ENCODE data around the gene SSC4D. TPM values are rescaled to one million over a fixed set of nuclear protein-coding genes. Genes with fewer than 3 reads are reported as not detected.
"Not testable (repeated sequence)": the region's sequence is repeated elsewhere in the genome, so short reads cannot be mapped to it uniquely, and the experiment has no call there.

SSC4D gene
- total RNA-seq, 2 experiments from 2014 or later: 0.44 TPM; not detected in 1

GRCh38 chr7:76424413-76425111, 15.1 kb upstream of the SSC4D start, which contains the start of gene ZP3:
Gene ZP3 (plus strand): TSS chr7:76424950. CDS start chr7:76424965, 15 bp downstream.
- CTCF ChIA-PET (ENCODE audit: unreplicated experiment): no interaction called here
- no TSS peak for BruUV-seq (replicated peaks)

GRCh38 chr7:76423666-76424412, 14.3 kb upstream of the SSC4D start:
- Histone ChIP-seq H2AFZ (ENCODE audit: low read length) (no peak overlapping the region), H3K27ac (ENCODE audit: low read depth, low read length, poor library complexity, severe bottlenecking) (no peak overlapping the region), H3K9me2 (ENCODE audit: insufficient read depth, low read length) (no peaks in the 10 kb centered on the region), H3K4me1 (ENCODE audit: insufficient read depth, low read length, poor library complexity, severe bottlenecking) (no peaks in the 10 kb centered on the region), H3K36me3 (ENCODE audit: insufficient read depth, low read length) (no peaks in the 10 kb centered on the region), H3K79me2 (ENCODE audit: insufficient read depth, low read depth, low read length) (no peaks in the 10 kb centered on the region), H3K9me3 (ENCODE audit: low read length) (no peaks in the 10 kb centered on the region), H4K20me1 (ENCODE audit: insufficient read depth, low read length) (no peaks in the 10 kb centered on the region), H3K4me3 (ENCODE audit: low read depth, low read length, poor library complexity, severe bottlenecking) (no peak overlapping the region), H3K4me2 (ENCODE audit: low read length) (no peak overlapping the region)
- DNase-seq (ENCODE audit: low spot score): no peak
- ChIA-PET POLR2A (interaction anchor here (1.3 to 1.4 kb wide), 2 partner anchors 11 to 12 kb away, joined by 3 to 4 read pairs; no protein-coding TSS in a partner anchor), CTCF (ENCODE audit: unreplicated experiment) (no interaction called here)
- no peak for TF ChIP-seq CTCF (conservative IDR thresholded peaks at IDR 0.05; ENCODE audit: low read length)
- BruUV-seq (replicated peaks): no TSS peak
- intact Hi-C loops (cut with micrococcal nuclease; ENCODE audit: unreplicated experiment): no loop called here

More at GRCh38 chr7:76424413-76425111, 15.1 kb upstream of the SSC4D start, which contains the start of gene ZP3:
- Histone ChIP-seq H3K9me2 (ENCODE audit: insufficient read depth, low read length) (no peaks in the 10 kb centered on the region), H3K4me1 (ENCODE audit: insufficient read depth, low read length, poor library complexity, severe bottlenecking) (no peaks in the 10 kb centered on the region), H3K36me3 (ENCODE audit: insufficient read depth, low read length) (no peaks in the 10 kb centered on the region), H4K20me1 (ENCODE audit: insufficient read depth, low read length) (no peaks in the 10 kb centered on the region), H3K4me3 (ENCODE audit: low read depth, low read length, poor library complexity, severe bottlenecking) (no peak within 1 kb of the TSS), H3K27ac (ENCODE audit: low read depth, low read length, poor library complexity, severe bottlenecking) (no peak within 1 kb of the TSS), H3K4me2 (ENCODE audit: low read length) (no peak within 1 kb of the TSS), H3K79me2 (ENCODE audit: insufficient read depth, low read depth, low read length) (no peaks in the 10 kb centered on the region), H3K9me3 (ENCODE audit: low read length) (no peaks in the 10 kb centered on the region), H2AFZ (ENCODE audit: low read length) (no peak within 1 kb of the TSS)
- peak; percentile 7 for DNase-seq (ENCODE audit: low spot score)
- TF ChIP-seq EZH2phosphoT487 (IDR thresholded peaks at IDR 0.05; ENCODE audit: borderline replicate concordance, low read depth, low read length) (no peak), CTCF (conservative IDR thresholded peaks at IDR 0.05; ENCODE audit: low read length) (no peak)
- POLR2A ChIA-PET: interaction anchor here (1.3 to 1.4 kb wide), 2 partner anchors 11 to 12 kb away, joined by 3 to 4 read pairs; no protein-coding TSS in a partner anchor
- intact Hi-C loops (cut with micrococcal nuclease; ENCODE audit: unreplicated experiment): no loop called here

DNA sequence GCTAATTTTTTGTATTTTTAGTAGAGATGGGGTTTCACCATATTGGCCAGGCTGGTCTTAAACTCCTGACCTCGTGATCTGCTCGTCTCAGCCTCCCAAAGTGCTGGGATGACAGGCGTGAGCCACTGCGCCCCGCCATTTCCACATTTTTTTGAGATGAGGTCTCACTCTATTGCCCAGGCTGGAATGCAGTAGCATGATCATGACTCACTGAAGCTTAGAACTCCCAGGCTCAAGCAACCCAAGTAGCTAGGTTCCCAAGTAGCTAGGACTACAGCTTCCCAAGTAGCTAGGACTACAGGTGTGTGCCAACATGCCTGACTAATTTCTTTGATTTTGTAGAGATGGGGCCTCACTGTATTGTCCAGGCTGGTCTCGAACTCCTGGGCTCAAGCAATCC, 11.6 kb upstream of the SSC4D start:
- BruUV-seq (replicated peaks); H3K27ac ChIP-seq (ENCODE audit: low read depth, low read length, poor library complexity, severe bottlenecking); H3K79me2 ChIP-seq (ENCODE audit: insufficient read depth, low read depth, low read length); H3K4me1 ChIP-seq (ENCODE audit: insufficient read depth, low read length, poor library complexity, severe bottlenecking); POLR2A ChIA-PET; H3K36me3 ChIP-seq (ENCODE audit: insufficient read depth, low read length); CTCF ChIA-PET (ENCODE audit: unreplicated experiment); H3K9me3 ChIP-seq (ENCODE audit: low read length); H3K4me3 ChIP-seq (ENCODE audit: low read depth, low read length, poor library complexity, severe bottlenecking); H2AFZ ChIP-seq (ENCODE audit: low read length); DNase-seq (ENCODE audit: low spot score); H4K20me1 ChIP-seq (ENCODE audit: insufficient read depth, low read length); H3K9me2 ChIP-seq (ENCODE audit: insufficient read depth, low read length); H3K4me2 ChIP-seq (ENCODE audit: low read length); intact Hi-C loops (cut with micrococcal nuclease; ENCODE audit: unreplicated experiment): not testable (repeated sequence)

- H2AFZ ChIP-seq (ENCODE audit: low read length); CTCF ChIA-PET (ENCODE audit: unreplicated experiment); BruUV-seq (replicated peaks): not testable (repeated sequence)
Measured at GRCh38 chr7:76417654-76418310, 8.3 kb upstream of the SSC4D start.

More at GRCh38 chr7:76417654-76418310, 8.3 kb upstream of the SSC4D start:
- H3K4me2 ChIP-seq (ENCODE audit: low read length); DNase-seq (ENCODE audit: low spot score); POLR2A ChIA-PET; H3K9me3 ChIP-seq (ENCODE audit: low read length); H3K4me1 ChIP-seq (ENCODE audit: insufficient read depth, low read length, poor library complexity, severe bottlenecking); H3K9me2 ChIP-seq (ENCODE audit: insufficient read depth, low read length); H3K4me3 ChIP-seq (ENCODE audit: low read depth, low read length, poor library complexity, severe bottlenecking); H3K79me2 ChIP-seq (ENCODE audit: insufficient read depth, low read depth, low read length); H3K36me3 ChIP-seq (ENCODE audit: insufficient read depth, low read length); H4K20me1 ChIP-seq (ENCODE audit: insufficient read depth, low read length); H3K27ac ChIP-seq (ENCODE audit: low read depth, low read length, poor library complexity, severe bottlenecking); intact Hi-C loops (cut with micrococcal nuclease; ENCODE audit: unreplicated experiment): not testable (repeated sequence)
